Testis (tissue), 3 donors: Measurements from ENCODE around the gene PRRC2A. TPM values are rescaled to one million over a fixed set of nuclear protein-coding genes. Genes with fewer than 3 reads are reported as not detected.

ENCODE experiments used
- DNase-seq: peaks from one replicate; pipeline ENCODE4 v3.0.0-alpha.2; 2019
- H3K27ac ChIP-seq, 2 donors: fragments of 200-600 bp; sonication (generic); one replicate each; pipeline ENCODE4 v1.5.1; 2019
- H3K27me3 ChIP-seq: fragments of 200-600 bp; sonication (generic); one replicate; pipeline ENCODE4 v1.5.1; 2019
- H3K36me3 ChIP-seq: fragments of 200-600 bp; sonication (generic); one replicate; pipeline ENCODE4 v1.5.1; 2017; ENCODE audit warnings: low read depth; ENCODE audit errors: missing control alignments
- H3K4me1 ChIP-seq: fragments of 200-600 bp; sonication (generic); one replicate; pipeline ENCODE4 v1.5.1; 2019
- H3K4me3 ChIP-seq, 2 donors: fragments of 200-600 bp; sonication (generic); one replicate each; pipeline ENCODE4 v1.5.1; 2017 to 2019
- H3K9me3 ChIP-seq: fragments of 200-600 bp; sonication (generic); one replicate; pipeline ENCODE4 v1.5.1; 2017
- CTCF ChIP-seq, 3 experiments: fragments of 450-650 bp in 2 of 3; fragments of 200-600 bp in 1 of 3; sonication (generic) in 1 of 3; IDR thresholded peaks; one replicate each; pipeline ENCODE4 v1.5.1; 2016 to 2019; ENCODE audit warnings: antibody characterized with exemption in 3 of 3, mild to moderate bottlenecking in 2 of 3, moderate library complexity in 1 of 3
- POLR2A ChIP-seq: fragments of 450-650 bp; IDR thresholded peaks from one replicate; pipeline ENCODE4 v1.6.1; 2017; ENCODE audit warnings: antibody characterized with exemption, mild to moderate bottlenecking, moderate library complexity
- WGBS, 2 donors: methylation state at CpG; one replicate each; pipeline ENCODE4 v1.1.5; 2018; 5-methylcytosine and 5-hydroxymethylcytosine counted together
- intact Hi-C: fragments of 100-400 bp; cut with DNase I; formaldehyde crosslinking; loops from one replicate; pipeline ENCODE4 v1.15.1; 2023; ENCODE audit warnings: low total_unique reads
- polyA plus RNA-seq: library from polyadenylated mRNA; stranded (reverse); fragments of 350-450 nt; fragmentation: Illumina TruSeq; extraction: RNeasy Lipid Tissue Mini Kit (QIAGEN cat#74804); gene quantifications from one replicate; pipeline ENCODE4 v1.2.3, GENCODE V29; 2014; ENCODE audit warnings: low read depth, low replicate concordance; ENCODE audit not compliant: insufficient read depth
- total RNA-seq, 2 donors: library from RNA; depleted of rRNA; stranded (reverse); fragments of >200 nt; gene quantifications; one replicate each; pipeline ENCODE4 v1.2.3, GENCODE V29; 2016

The PRRC2A gene
- total and polyA plus RNA-seq, 3 donors from 2014 or later: 288 to 473 (median 301) TPM

GRCh38 chr6:31619805-31620585 is 520 bp upstream of the PRRC2A start:
- intact Hi-C loops: no loop called here

GRCh38 chr6:31621320-31621939 is 915 bp downstream of the PRRC2A start:
- Histone ChIP-seq H3K4me3 (peak overlapping the region; percentile 61 to 85), H3K4me1 (peaks cover 15% of the 10 kb centered on the region), H3K9me3 (no peaks in the 10 kb centered on the region), H3K27me3 (no peaks in the 10 kb centered on the region), H3K27ac (peak overlapping the region; percentile 91 to 99), H3K36me3 (no peaks in the 10 kb centered on the region)
- TF ChIP-seq POLR2A: no peak
- TF ChIP-seq CTCF (IDR thresholded peaks at IDR 0.05): no peak
- WGBS, 2 donors: 3 to 4% methylated on average over 15 of the region's 15 CpGs
- intact Hi-C loops: no loop called here
- no peak for DNase-seq

More at GRCh38 chr6:31619805-31620585, 520 bp upstream of the PRRC2A start:
- Histone ChIP-seq H3K36me3 (no peaks in the 10 kb centered on the region), H3K4me3 (peak overlapping the region; percentile 61 to 85), H3K4me1 (peaks cover 15% of the 10 kb centered on the region), H3K27ac (peak overlapping the region; percentile 91 to 99), H3K9me3 (no peaks in the 10 kb centered on the region), H3K27me3 (no peaks in the 10 kb centered on the region)
- 0 to 1% methylated on average over 50 of the region's 50 CpGs for WGBS, 2 donors
- TF ChIP-seq POLR2A: peak; percentile 82
- TF ChIP-seq CTCF (IDR thresholded peaks at IDR 0.05): peak in 2 of 3 experiments; percentile 19 to 25
- peak; percentile 99 for DNase-seq

GRCh38 chr6:31621991-31622390 is 1.5 kb downstream of the PRRC2A start:
- H3K27me3 ChIP-seq: no peaks in the 10 kb centered on the region
- H3K4me3 ChIP-seq: peak overlapping the region; percentile 61 to 85
- no peaks in the 10 kb centered on the region for H3K36me3 ChIP-seq
- no peak for DNase-seq
- TF ChIP-seq CTCF (IDR thresholded peaks at IDR 0.05): no peak
- TF ChIP-seq POLR2A: no peak
- H3K4me1 ChIP-seq: peaks cover 15% of the 10 kb centered on the region
- H3K27ac ChIP-seq: peak overlapping the region; percentile 91 to 99
- 13 to 16% methylated on average over 4 of the region's 4 CpGs for WGBS, 2 donors
- intact Hi-C loops: no loop called here
- H3K9me3 ChIP-seq: no peaks in the 10 kb centered on the region

GRCh38 chr6:31622684-31623091 is 2.2 kb downstream of the PRRC2A start:
- DNase-seq: no peak
- TF ChIP-seq CTCF (IDR thresholded peaks at IDR 0.05): no peak
- TF ChIP-seq POLR2A: no peak
- Histone ChIP-seq H3K27ac (peak overlapping the region in 1 of 2 donors; percentile 91), H3K36me3 (no peaks in the 10 kb centered on the region), H3K4me3 (no peak overlapping the region), H3K4me1 (peaks cover 15% of the 10 kb centered on the region), H3K27me3 (no peaks in the 10 kb centered on the region), H3K9me3 (no peaks in the 10 kb centered on the region)
- intact Hi-C loops: no loop called here
- WGBS, 2 donors: 42 to 51% methylated on average over 10 of the region's 10 CpGs
